ENCODE measurements around the gene SOX5. TPM values are rescaled to one million over a fixed set of nuclear protein-coding genes. Genes with fewer than 3 reads are reported as not detected.

The SOX5 gene
- total and polyA plus RNA-seq, 2 of the 8 experiments (the other 6 are each of a cell fraction or from before 2014, with no cell fraction given): 2.2 to 2.6 TPM

GRCh38 chr12:23941780-23942179 is 7.7 kb downstream of the SOX5 start:
- no peaks in the 10 kb centered on the region for H3K9me3 ChIP-seq (ENCODE audit: insufficient read depth in 2 of 2, low read depth in 1 of 2, low read length in 1 of 2)
- H2BK15ac ChIP-seq (ENCODE audit: low read length): no peak overlapping the region
- POLR2A ChIA-PET (ENCODE audit: partially characterized antibody): no interaction called here
- H4K91ac ChIP-seq (replicated peaks; ENCODE audit: insufficient read length, low read length): no peak overlapping the region
- H2BK120ac ChIP-seq (replicated peaks; ENCODE audit: low read depth, low read length): no peak overlapping the region
- H3K79me2 ChIP-seq (ENCODE audit: control insufficient read depth in 1 of 2, insufficient read depth in 2 of 2, low read length in 2 of 2): no peaks in the 10 kb centered on the region
- no peak overlapping the region for H2AK5ac ChIP-seq (ENCODE audit: low read depth, low read length)
- H2AFZ ChIP-seq (ENCODE audit: low read length): no peak overlapping the region
- no peak overlapping the region for H3K18ac ChIP-seq (ENCODE audit: extremely low read depth, low read length)
- no peak overlapping the region for H3K4ac ChIP-seq (replicated peaks; ENCODE audit: insufficient read length, low read depth, low read length)
- H3K9ac ChIP-seq (replicated peaks in 1 of 4; ENCODE audit: extremely low read depth in 1 of 4, low read depth in 3 of 4, low read length in 3 of 4): no peak overlapping the region
- H4K20me1 ChIP-seq (replicated peaks in 1 of 2; ENCODE audit: control insufficient read depth in 1 of 2, insufficient read depth in 2 of 2, low read length in 2 of 2): no peaks in the 10 kb centered on the region
- H3K27ac ChIP-seq (ENCODE audit: low read depth, low read length): no peak overlapping the region
- H3K4me1 ChIP-seq (replicated peaks in 1 of 4; ENCODE audit: control insufficient read depth in 3 of 4, insufficient read depth in 4 of 4, low read length in 3 of 4): no peaks in the 10 kb centered on the region; a peak in 1 of 7 replicates
- H3K36me3 ChIP-seq (ENCODE audit: control insufficient read depth in 2 of 4, insufficient read depth in 4 of 4, low read length in 3 of 4): no peaks in the 10 kb centered on the region
- no peak overlapping the region for H4K8ac ChIP-seq (ENCODE audit: extremely low read depth, insufficient read depth, low read length)
- no peaks in the 10 kb centered on the region for H3K23me2 ChIP-seq (ENCODE audit: low read depth, low read length)
- no peak overlapping the region for H3K14ac ChIP-seq (ENCODE audit: insufficient read length)
- no peak overlapping the region for H3K4me3 ChIP-seq (ENCODE audit: extremely low read depth in 1 of 4, insufficient read depth in 2 of 4, low read depth in 3 of 4, low read length in 4 of 4)
- H3K23ac ChIP-seq (ENCODE audit: insufficient read length): no peak overlapping the region
- DNase-seq (ENCODE audit: low read depth in 1 of 2, low spot score in 2 of 2) (no peak), FAIRE-seq (no peak)
- no peak overlapping the region for H3K56ac ChIP-seq (replicated peaks; ENCODE audit: insufficient read length, low read depth, low read length)
- no peaks in the 10 kb centered on the region for H3K27me3 ChIP-seq (replicated peaks in 1 of 4; ENCODE audit: control insufficient read depth in 3 of 4, extremely low read depth in 1 of 4, insufficient read depth in 3 of 4, low read length in 3 of 4)
- CTCF ChIA-PET (ENCODE audit: partially characterized antibody): no interaction called here
- no peak overlapping the region for H2BK5ac ChIP-seq (ENCODE audit: low read depth, low read length)
- TF ChIP-seq RAD21 (IDR thresholded peaks at IDR 0.05 in 1 of 2, conservative IDR thresholded peaks at IDR 0.05 in 1 of 2; ENCODE audit: low read depth in 2 of 2, low read length in 2 of 2) (no peak), RXRA (IDR thresholded peaks at IDR 0.05; ENCODE audit: insufficient read depth, low read depth, low read length) (no peak), RNF2 (IDR thresholded peaks at IDR 0.05; ENCODE audit: borderline replicate concordance, low read depth, low read length, missing control alignments, poor library complexity, severe bottlenecking) (no peak), SIX5 (IDR thresholded peaks at IDR 0.05; ENCODE audit: low read depth, low read length) (no peak), ZNF274 (IDR thresholded peaks at IDR 0.05; ENCODE audit: borderline replicate concordance, extremely low read depth, low read length) (no peak), BCL11A (IDR thresholded peaks at IDR 0.05; ENCODE audit: low read depth in 2 of 2, low read length in 2 of 2) (no peak), JUND (IDR thresholded peaks at IDR 0.05; ENCODE audit: low read length) (no peak), FOSL1 (IDR thresholded peaks at IDR 0.05; ENCODE audit: insufficient read depth, low read depth, low read length) (no peak), SAP30 (IDR thresholded peaks at IDR 0.05; ENCODE audit: insufficient read depth, insufficient replicate concordance, low read length) (no peak), BRCA1 (IDR thresholded peaks at IDR 0.05; ENCODE audit: low read depth, low read length) (no peak), JUN (IDR thresholded peaks at IDR 0.05; ENCODE audit: low read depth, low read length) (no peak)
- no peak overlapping the region for H2BK12ac ChIP-seq (ENCODE audit: low read depth, low read length)
- no peak overlapping the region for H3K4me2 ChIP-seq (ENCODE audit: insufficient read depth in 1 of 2, low read depth in 2 of 2, low read length in 2 of 2)
- H2BK20ac ChIP-seq (ENCODE audit: low read length): no peak overlapping the region
- 92% methylated on average over 1 of the region's 1 CpG; no CpG with 5 or more reads in 1 of the 2 experiments for WGBS, 2 experiments (ENCODE audit: extremely low coverage in 1 of 2, insufficient coverage in 1 of 2, insufficient read length in 1 of 2, insufficient replicate concordance in 2 of 2, low coverage in 1 of 2, low lambda C conversion rate in 2 of 2, missing lambda C conversion rate in 1 of 2)
- H3K79me1 ChIP-seq (ENCODE audit: low read depth, low read length): no peaks in the 10 kb centered on the region
- no peak overlapping the region for H4K5ac ChIP-seq (ENCODE audit: insufficient read length, low read depth, low read length)
